HG03558 (cell line): ENCODE data around the gene SPTBN1.

Source experiments
- ATAC-seq: cut with Tn5 transposase; IDR thresholded peaks from one replicate; pipeline ENCODE4 v1.9.1; 2021; ENCODE audit warnings: moderate number of reproducible peaks; ENCODE audit not compliant: unreplicated experiment; ENCODE audit errors: extremely low read depth

The SPTBN1 gene

DNA sequence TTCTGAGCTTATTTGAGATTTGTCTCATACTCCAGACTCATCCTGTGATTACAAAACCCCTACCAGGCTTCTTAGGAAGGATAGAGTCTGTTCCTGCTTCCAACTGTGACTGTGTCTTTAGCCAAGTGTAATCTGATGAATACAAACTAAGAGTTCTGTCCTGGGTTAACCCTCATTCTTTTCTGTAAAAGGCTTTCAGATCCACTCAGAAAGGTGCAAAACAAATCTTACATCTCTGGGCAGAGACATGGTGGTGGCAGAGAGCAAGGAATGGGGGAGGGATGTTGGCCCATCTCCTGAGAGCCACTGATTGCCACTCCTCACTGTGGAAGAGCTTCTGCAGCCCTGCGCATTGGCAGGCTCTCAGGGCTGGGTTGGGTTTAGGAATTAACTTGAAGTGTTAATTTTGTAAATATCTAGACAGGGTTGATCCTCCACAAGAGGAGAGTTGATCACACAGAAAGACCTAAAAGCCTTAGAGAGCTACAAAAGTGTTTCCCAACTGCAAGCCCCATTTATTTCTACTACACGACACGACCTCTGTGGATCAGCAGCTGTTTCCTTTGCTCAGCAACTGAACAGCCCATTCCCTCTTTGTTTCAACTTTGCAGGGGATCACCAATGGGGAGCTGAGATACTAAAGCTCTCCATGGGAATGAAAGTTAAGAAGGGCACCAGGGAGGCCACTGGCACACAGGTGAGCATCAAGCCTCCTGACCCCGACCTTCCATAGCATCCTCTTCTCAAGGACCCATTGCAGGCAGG is 23.7 kb upstream of the SPTBN1 start:
- ATAC-seq = no peak

DNA sequence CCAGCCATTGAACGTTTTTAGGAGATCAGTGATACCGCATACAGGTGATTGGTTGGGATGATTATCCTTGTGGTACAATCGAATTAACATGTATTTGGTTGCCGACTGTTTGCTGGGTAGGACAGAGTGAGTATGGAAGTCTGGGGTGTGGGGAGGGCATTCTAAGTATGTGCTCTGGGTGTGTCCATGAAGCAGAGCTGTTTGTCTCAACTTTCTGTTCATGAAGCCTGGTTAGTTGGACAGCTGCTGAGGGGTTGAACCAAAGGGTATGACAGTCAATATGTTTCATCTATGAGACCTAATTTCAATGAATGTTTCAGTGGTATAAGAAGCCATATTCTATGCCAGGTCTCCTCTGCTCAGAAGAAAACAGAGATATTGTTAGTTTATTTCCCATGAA is 21.9 kb upstream of the SPTBN1 start:
- ATAC-seq = no peak

DNA sequence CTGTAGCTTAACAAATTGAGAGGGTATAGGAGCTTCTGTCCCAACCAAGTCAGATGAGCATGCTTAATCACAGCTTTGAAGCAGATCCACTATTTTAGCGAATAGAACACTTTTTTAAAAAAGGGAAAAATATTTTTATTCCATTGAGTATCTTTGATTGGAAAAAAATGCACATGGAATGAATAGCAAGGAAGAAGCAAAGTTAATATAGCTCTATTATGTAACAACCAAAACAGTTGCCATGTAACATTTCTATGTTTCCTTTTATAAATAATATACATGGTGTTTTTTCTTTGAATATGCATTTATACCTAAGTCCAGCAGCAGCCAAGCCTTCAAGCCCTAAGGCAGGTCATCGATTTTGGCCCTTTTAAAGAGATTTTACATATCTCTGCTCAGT is 21.4 kb upstream of the SPTBN1 start:
- ATAC-seq = no peak

DNA sequence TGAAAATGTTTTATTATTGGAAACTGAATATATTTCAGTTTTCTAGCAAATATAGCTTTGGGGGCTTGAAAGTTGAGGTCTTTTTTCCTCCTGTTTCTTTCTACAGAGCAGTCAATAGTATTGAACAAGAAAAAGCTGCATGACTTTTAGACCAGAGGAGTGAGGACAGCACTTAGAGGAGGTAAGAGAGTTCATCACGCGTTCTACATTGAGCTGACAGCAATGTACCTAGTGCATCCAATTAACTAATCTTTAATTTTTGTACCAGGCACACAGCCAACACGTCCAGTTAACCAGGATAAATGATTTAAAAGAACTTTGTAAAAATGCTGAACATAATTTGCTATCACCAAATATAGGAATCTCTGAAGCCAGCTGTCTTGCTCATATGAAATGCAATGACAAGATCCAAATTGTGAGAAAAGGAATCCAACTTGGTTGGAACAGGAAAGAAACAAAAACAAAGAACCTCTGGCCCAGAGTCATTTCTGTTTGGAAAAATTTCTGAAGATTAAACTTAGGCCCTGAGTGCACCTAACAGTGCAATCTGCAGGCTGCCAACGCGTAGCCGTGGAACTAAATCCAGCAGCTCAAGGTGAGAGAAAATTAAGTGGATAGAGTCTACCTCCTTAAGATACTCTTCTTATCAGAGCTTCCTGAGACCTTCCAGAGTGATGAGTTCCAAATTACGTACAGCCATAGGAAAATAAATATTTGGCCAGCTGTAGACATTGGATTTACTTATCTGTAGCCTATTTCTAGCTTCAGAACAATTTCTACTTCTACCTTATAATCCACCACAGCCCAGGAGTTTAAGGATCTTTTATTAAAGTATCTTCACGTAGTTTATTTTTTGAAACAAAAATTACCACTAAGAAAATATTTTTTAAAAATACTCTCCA is 20.6 kb upstream of the SPTBN1 start:
- ATAC-seq = no peak

DNA sequence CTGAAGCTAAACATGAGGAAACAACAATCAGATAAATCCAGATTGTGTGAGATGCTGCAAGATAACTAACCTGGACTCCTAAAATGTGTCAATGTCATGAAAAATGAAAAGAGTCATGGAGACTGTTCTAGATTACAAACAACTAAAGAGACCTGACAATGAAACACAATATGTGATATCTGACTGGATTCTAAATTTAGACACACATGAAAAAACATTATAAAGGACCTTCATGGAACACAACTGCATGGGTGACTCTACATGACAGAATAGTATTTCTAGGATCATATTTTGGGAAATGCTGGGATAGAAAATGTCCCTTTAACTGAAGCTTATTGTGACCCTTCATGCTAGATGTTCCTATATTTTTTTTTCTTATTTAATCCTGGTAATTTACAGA is 18.5 kb upstream of the SPTBN1 start:
- no peak for ATAC-seq

DNA sequence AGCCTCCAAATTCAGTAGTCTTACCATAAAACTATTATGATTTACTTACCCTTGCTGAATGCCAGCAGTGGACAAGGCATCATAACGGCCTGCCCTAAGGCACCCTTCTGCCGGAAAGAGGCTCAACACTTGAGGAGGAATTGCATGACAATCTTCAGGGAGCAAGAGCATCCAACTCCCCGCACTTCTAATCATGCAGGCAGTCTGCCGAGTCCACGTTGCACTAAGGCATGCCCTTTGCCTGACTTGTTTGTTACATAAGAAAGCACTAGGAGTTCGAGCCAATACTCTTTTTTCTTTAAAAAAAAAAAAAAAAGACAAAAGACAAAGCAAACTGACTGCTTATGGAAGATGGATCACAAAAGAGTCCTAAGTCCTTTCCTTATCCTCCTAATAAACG is 17.9 kb upstream of the SPTBN1 start:
- no peak for ATAC-seq

DNA sequence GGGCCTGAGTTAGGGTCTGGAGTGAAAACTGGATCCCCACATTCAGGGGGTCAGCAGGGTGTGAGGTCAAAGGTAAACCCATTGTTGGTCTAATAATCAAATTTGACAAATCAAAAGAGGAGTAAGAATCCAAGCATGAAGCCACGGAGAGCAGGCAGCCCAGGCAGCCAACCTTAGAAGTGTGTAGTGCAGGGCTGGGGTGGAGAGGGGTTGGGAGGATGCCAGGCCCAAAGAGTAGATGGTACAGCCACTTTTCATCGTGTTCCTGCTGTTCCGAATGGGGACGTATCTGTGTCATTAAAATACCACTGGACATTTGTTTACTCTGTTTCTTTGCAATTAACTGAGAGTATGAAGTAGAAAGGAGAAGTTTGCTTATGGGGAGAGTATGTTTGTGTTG is 16.5 kb upstream of the SPTBN1 start:
- no peak for ATAC-seq

DNA sequence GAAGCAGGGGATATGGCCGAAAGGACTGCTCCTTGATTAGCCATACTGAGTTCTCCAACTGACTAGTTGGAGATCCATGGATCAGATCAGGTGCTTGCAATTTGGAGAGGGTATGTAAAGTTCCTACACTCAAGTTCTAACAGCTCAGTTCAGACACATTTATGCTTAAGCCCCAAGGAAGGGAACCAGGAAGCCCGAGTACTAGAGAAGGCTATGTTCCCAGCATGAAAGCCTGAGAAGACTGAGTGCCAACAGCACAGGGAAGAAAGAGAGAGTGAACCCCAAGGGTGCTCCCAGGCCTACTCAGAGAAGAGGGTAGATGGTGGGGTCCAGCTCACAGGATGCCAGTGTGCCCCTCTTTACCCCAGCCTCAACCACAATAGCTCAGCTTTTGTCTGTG is 16.1 kb upstream of the SPTBN1 start:
- ATAC-seq = no peak

DNA sequence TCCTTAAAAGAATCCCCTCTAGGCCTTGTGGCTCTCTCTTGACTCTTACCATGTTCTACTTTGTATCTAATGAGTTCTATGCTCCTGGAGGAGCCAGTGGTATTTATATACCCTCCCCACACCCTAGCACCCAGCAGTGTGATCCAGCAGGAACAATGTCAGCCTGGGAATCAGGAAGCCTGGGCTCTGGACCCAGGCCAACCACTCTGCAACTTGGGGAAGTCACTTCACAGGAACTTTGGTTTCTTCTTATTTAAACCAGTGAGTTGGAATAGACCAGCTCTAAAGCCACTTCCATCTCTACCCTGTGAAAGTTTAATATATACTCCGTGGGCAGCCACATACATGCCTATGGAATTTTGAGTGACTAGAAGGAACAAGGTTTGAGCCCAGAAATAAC is 11.6 kb upstream of the SPTBN1 start:
- no peak for ATAC-seq

DNA sequence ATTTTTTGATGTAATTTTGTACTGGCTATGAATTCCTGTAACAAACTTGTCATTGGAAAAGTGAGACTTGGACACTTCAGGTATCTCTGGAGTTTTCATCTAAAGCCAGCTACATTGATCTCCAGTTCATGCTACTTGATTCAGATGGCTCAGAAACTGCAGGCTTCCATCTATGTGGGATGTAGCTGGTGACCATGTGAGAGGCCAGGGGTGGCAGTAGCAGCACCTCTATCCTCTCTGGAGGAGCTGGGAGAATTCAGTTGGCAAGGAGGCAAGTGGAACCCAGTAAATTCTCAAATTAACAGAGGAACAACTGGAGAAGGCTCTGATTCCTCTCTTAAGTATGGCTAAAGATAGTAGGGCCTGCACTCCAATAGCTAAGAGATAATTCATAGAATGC is 10.0 kb upstream of the SPTBN1 start:
- no peak for ATAC-seq

DNA sequence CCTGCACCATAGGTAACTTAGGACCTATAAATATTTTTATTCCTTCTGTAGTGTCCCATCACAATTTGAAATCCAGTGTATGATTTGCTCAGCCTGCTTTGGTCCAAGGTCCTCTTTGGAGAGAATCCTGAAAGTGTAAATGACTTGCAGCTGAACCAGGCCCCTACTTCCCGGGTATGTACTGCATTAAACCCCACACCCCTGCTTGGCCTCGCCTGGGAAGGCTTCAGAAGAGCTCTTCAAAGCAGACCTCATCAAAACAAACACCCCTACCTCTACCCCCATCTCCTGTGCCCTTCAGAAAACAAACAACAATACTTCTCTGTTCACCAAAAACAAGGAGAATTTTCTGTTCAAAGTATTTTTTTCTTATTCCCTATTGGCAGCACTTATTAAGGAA is 9.5 kb upstream of the SPTBN1 start:
- ATAC-seq = no peak

DNA sequence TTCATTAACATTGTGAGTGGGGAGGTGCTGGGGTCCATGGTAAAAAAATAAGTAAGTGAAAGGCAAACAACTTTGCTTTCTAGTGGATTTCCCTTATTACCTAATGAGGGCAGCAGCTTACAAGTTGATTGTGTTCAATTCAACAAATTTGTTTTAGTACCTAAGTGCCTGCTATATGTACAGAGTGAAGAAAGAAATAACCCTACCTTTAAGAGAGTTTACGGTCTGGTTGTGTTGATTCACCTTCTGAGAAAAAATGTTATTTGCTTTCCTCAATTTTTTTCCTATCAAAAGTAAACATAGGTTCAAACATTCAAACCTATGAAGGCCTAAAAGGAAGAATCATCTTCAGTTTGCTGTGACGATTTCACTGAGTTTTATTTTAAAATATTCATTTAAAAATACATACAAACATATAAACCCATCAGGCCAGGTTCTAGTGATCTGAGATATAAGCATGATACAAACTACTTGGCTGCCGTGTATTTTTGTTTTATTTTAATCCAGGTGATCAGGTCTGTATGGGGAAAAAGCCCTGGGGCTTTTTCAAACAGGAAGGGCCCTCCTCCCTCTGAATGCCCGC is 1.5 kb upstream of the SPTBN1 start:
- no peak for ATAC-seq

DNA sequence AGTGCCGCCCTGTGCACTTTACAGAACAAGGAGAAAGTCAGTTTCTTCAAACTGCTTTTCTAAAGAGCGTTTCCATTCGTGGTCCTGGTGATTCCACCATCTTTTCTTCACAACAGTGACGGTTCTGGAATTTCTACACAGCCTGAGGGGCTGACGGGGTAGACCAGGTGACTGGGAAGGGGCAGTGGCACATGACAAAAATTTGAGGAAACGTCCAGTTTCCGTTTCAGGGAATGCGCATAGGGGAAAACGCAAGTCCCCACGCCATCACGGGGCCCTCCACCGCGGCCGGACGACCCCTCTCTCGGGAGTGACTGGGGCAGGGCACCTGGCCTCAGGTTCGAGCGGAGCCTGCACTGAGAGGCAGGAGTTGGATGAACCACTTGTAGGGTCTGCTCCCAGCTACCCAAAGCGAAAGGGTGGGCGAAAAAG is 980 bp upstream of the SPTBN1 start:
- no peak for ATAC-seq

DNA sequence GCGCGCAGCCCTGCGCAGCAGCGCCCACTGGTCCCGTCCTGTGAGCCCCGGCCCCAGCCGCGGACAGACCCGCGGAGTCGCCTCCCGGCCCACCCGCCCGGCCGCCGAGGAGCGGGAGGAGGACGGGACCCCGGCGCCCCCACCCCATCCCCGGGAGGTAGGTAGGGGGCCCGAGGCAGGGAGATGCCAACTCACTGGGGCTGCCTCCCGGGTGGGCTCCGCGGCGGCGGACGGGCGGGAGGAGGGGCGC is 160 bp downstream of the SPTBN1 start:
- ATAC-seq = no peak

DNA sequence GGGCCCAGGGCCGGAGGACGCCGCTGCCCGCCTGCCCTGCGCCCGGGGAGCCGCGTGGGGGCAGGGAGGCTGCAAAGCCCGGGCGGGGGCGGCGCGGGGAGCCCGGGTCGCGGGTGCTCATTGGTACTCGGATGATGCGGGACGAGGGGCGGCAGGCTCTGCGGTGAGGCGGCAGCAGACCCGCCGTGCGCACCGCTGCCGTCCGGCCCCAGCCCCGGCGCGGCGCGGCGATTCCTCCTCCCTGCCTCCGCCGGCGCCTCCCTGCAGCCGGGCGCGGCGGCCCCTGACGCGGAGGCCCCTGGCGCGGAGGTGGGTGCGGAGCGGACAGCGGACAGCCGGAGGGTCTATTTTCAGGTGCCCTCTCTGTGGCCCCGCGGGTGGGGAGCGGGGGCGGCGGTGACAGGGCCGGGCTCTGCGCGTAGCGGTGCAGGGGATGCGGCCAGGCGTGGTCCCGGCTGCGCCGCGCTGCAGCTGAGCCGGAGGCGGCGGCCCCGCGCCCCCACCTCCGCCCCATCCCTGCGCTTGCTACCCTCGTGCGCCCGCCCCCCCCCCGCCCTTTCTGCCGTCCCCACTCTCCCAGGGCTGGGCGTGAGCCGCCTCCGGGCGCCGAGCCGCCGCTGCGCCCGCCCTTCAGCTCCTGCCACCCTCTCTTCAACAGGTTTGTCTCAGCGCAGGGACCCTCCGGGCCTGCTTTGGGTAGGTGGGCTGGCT is 640 bp downstream of the SPTBN1 start:
- no peak for ATAC-seq

DNA sequence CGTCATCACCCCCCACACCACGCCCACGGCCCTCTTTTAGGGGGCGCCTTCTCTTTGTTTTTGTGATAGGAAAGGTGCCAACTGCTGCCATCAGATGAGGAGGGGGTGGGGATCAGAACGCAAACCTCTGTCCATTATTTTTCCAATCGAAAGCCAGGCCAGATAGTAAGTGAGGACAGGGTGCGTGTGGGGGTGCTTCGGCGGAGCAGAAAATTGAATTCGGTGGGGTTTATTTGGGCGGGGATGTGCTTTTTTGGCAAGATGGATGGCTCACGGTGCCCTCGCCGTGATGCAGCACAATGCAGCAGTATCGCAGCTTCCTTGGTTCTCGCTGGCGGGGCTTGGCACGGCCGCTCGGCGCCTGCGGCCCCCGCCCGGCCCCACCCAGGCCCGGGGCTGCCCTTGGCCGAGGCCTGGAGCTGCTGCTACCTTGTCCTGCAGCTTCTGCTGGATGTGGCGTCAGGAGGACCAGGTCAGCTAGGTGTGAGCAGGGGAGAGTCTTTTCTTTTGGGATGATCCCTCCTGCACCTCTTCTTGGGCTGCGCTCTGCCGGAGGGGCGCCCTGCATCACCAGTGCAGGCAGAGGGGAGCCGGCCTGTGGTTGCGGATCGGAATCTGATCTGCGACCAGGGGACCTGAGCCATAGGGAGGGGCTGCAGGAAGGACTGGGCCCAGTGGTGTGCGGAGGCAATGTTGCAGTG is 1.3 kb downstream of the SPTBN1 start:
- no peak for ATAC-seq

DNA sequence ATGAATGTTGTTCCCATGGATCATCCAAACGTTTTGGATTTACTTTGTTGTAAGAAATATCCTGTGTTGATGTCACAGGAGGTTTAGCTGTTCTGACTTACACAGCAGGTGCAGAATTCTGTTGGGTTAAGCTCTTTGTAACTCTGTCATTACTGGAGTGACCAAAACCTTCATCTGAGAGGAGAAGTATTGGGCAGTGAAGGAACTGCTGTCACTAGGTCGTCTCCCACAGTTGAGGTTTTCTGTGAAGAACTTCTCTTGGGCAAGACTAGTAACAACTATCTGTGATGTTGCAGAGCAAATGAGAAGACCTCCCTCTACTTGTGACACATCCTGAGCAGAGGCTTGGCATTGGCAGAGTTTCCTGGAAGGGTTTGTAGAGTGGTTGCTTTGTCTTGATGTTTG is 2.9 kb downstream of the SPTBN1 start:
- no peak for ATAC-seq

DNA sequence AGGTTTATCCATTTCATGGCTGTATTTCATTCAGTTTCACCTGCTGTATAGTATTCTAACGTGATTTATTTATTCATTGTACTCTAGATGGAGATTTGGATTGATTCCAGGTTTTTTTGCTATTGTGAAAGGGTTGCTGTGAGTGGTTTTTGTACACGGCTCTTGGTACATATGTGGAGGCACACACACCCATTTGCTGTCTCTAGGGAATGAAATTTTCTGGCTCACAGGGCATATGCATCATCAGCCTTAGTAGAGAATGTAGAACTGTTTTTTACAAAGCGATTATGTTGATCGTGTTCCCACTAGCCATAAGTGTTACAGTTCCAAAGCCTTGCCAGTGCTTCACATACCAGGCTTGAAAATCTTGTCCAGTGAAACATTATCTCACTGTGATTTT is 5.1 kb downstream of the SPTBN1 start:
- no peak for ATAC-seq

DNA sequence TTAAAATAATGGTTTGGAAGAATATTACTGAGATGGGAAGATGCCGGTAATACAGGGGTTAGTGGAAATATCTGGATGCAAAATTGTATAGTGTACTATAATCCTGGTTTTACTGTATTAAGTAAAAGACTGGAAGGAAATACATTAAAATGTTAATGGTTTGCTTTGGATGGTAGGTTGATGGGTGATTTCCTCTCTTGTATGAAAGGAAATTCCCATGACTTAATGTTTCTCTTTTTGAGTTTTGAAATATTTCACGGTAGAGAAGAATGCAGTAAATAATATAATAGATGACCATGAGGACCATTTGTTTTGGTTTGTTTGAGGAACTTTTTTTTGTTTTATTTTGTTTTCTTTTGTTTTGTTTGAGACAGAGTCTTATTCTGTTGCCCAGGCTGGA is 8.2 kb downstream of the SPTBN1 start:
- no peak for ATAC-seq

DNA sequence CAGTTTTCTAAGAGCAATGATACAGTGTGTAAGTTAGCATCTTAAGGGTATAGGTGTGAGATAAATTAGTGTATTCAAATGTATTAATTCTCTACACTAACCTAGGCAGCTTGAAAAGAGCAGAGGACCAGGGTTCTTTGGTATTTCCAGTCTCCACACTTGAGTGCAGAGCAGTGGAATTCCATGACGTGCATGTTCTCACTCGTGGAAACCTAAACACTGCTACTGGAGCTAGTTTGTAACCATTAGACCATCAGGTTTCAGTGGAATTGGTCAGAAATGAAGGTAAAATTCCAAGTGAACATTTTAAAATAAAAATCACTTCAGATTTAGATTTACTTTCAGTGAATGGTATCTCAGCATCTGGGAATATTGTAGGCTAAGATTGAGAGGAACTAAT is 9.0 kb downstream of the SPTBN1 start:
- ATAC-seq = no peak
